Fibroblast of lung (primary cell): ENCODE data around the gene SSR2.

Experiments used
- CTCF ChIP-seq, 2 donors: IDR thresholded peaks in 1 of 2; conservative IDR thresholded peaks in 1 of 2; 1 replicate in 1 of 2; 2 replicates in 1 of 2; pipeline ENCODE4 v1.5.1; 2011 to 2012; ENCODE audit warnings: low read length in 2 of 2, control low read depth in 1 of 2, inconsistent platforms in 1 of 2, low read depth in 1 of 2, mild to moderate bottlenecking in 1 of 2
- EZH2 ChIP-seq: IDR thresholded peaks from 2 replicates; pipeline ENCODE4 v1.5.1; 2012; ENCODE audit warnings: low read length, control low read depth, mild to moderate bottlenecking; ENCODE audit errors: missing control alignments

DNA sequence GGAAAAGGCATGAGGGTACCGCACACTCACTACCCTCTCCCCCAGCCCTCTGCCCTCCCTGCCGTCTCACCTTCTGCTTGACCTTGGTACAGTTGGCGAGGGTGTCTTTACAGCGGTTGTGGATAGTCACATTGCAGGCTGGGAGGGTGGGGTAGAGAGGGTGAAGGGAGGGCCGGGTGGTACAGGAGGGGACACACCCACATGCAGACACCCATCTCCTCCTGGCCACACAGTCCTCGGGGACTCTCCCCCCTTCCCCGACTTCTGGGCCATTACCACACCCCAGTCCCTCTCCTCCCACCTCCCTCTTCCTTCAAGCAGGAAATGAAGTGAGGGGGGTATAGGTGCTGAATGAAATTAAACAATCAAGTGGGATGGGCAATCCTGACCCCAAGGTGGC is 54.0 kb downstream of the SSR2 start:
- TF ChIP-seq EZH2 (no peak), CTCF (conservative IDR thresholded peaks at IDR 0.05 in 1 of 2, IDR thresholded peaks at IDR 0.05 in 1 of 2; ENCODE audit: low read depth in 1 of 2, low read length in 2 of 2) (no peak)
